Measurements from ENCODE around the gene GSDMA.
"Not testable (repeated sequence)": the region's sequence is repeated elsewhere in the genome, so short reads cannot be mapped to it uniquely, and the experiment has no call there.

The GSDMA gene

GRCh38 chr17:39999067-39999466 lies 36.3 kb downstream of the GSDMA start:
- DNase-seq = no peak

- no peak for DNase-seq
Measured at GRCh38 chr17:40000161-40000560, 37.4 kb downstream of the GSDMA start.

DNA sequence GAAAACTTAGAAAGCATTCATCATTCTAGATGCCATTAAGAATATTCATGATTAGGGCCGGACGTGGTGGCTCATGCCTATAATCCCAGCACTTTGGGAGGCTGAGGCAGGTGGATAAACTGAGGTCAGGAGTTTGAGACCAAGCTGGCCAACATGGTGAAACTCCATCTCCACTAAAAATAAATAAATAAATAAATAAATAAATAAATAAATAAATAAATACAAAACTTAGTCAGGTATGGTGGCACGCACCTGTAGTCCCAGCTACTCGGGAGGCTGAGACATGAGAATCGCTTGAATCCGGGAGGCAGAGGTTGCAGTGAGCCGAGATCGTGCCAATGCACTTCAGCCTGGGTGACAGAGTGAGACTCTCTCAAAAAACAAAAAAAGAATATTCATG lies 38.5 kb downstream of the GSDMA start:
- not testable (repeated sequence) for DNase-seq

DNA sequence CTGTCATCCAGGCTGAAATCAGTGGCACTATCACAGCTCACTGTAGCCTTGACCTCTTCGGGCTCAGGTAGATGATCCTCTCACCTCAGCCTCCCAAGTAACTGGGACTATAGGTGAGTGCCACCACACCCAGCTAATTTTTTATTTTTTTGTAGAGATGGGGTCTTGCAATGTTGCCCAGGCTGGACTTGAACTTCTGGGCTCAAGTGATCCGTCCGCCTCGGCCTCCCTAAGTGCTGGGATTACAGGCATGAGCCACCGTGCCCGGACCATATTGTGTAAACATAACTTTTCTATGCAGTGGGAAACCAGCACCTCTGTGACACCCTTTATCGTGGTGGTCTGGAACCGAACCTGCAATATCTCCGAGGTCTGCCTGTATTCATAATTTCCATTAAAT lies 41.3 kb downstream of the GSDMA start:
- no peak for DNase-seq

DNA sequence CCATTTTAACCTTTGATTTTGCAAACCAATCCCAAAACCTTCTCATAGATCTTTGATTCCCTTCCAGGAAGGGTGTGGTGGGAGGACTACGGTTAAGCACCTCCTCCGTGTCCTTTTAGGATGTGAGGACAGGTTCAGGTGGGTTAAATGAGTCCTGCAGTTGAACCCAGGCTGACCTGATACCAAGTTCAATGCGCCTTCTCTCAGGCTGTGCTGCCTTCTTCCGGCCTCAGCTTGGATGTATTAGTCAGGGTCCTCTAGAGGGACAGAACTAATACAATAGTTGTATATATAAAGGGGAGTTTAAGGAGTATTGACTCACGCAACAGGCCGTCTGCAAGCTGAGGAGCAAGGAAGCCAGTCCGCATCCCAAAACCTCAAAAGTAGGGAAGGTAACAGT lies 41.9 kb downstream of the GSDMA start:
- DNase-seq = no peak

DNA sequence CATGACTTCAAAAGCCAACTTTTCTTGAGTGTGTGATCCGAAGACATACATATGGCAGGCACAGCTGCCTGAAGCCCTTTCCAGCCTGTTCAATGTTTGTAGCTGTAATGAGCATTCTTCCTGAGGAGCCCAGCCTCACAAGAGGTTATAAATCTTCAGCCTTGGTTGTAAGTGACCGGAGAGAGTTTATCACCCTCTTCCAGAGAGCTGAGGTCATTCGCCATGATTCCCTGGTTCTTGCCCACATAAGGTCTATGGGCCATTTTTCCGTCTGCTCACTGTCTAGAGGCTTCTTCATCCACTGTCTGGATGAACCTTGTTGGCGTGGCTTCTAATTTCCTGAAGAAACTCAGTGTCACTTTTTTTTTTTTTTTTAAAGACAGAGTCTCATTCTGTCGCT lies 42.7 kb downstream of the GSDMA start:
- DNase-seq = no peak

GRCh38 chr17:40010946-40011500 lies 48.2 kb downstream of the GSDMA start:
- DNase-seq = not testable (repeated sequence)

DNA sequence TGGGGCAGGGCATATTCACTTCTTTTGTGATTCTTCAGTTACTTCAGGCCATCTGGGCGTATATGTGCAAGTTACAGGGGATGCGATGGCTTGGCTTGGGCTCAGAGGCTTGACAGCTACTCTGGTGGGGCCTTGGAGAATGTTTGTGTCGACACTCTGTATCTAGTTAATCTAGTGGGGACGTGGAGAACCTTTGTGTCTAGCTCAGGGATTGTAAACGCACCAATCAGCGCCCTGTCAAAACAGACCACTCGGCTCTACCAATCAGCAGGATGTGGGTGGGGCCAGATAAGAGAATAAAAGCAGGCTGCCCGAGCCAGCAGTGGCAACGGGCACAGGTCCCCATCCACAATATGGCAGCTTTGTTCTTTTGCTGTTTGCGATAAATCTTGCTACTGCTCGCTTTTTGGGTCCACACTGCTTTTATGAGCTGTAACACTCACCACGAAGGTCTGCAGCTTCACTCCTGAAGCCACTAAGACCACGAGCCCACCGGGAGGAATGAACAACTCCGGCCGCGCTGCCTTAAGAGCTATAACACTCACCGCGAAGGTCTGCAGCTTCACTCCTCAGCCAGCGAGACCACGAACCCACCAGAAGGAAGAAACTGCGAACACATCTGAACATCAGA lies 49.3 kb downstream of the GSDMA start:
- not testable (repeated sequence) for DNase-seq

GRCh38 chr17:40014375-40014980 lies 51.7 kb downstream of the GSDMA start:
- no peak for DNase-seq

GRCh38 chr17:40015005-40015997 lies 52.5 kb downstream of the GSDMA start, which contains the start of gene CSF3:
TSS of gene CSF3 (plus strand) at chr17:40015440. CDS start at chr17:40015475, 35 bp downstream.
- no peak for DNase-seq

- DNase-seq = no peak
Measured at GRCh38 chr17:40015998-40016985, 53.5 kb downstream of the GSDMA start.

- no peak for DNase-seq
Measured at GRCh38 chr17:40017422-40018080, 54.7 kb downstream of the GSDMA start.

DNA sequence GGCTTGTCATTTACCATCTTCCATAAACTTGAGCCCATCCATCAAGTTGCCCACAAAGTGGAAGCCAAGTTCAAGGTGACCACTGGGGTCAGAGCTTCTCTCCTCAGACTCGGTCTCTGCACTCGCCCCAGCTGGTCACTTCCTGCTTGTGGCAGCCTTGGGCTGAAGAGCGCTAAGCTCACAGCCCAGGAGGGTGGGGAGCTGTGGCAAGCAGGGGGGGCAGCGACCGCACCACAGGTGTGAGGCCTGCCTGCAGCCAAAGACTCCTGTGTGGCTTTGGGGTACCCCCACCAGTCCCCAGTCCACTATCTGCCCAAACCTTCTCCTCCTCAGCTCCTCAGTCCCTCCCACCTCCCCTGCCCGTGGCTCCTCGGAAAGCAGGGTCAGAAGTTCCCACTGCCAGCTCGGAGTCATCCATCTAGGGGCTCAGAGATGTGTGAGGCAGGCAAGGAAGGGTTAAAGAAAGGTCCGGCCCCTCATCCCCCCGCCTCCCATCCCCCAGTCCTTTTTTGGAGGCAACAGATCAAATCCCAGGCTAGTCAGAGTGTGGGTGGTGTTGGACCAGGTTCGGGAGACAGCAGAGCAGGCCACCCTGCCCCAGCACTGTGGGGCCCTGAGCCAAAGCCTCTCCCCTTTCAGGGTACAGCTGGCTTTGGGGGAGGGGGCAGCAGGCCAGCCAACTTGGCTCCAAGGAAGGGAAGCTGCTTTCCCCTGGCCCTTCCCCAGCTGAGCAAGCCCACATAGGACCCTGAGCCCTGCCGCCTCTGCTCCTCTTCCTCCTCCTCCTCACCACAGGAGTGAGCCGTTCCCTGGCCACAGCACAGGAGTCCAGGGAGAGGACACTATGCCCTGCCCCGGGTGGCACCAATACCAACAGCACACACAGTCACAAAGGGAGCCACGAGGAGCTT lies 55.7 kb downstream of the GSDMA start:
- DNase-seq = no peak

DNA sequence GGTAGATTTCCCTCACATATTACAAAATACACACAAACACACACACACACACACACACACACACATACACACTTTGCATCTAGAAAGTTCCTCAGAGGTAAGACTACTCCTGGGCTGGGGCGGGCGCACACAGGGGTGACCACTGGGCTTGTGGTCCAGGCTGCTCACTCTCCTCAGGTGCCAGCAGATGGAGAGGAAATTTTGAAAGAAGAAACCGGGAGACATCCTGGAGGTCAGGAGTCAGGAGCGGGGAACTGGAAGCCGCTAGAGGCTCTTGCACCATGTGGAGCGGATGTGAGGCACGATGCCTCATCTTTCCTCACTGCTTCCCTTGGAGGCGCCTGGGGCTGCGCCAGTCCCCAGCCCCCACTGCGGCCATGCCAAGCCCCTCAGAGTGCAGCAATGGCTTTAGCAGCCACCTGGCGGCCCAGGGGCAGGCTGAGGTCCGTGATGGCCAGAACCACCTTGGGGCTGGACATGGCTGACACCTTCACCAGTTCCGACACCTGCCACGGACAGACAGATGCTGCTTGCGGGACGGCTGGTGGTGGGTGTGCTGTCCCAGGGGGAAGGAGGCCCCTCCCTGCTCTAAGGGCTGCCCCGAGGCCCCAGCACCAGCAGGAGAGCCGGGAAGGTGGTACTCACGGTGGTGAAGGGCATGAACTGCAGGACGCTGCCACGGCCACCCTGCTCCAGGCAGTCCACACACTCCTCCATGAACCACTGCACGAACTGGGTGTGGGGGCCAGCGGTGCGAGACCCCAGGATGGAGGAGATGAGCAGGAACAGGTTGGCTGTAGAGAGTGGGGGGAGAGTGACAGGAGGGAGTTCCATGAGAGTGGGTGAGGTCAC lies 56.6 kb downstream of the GSDMA start:
- no peak for DNase-seq

DNA sequence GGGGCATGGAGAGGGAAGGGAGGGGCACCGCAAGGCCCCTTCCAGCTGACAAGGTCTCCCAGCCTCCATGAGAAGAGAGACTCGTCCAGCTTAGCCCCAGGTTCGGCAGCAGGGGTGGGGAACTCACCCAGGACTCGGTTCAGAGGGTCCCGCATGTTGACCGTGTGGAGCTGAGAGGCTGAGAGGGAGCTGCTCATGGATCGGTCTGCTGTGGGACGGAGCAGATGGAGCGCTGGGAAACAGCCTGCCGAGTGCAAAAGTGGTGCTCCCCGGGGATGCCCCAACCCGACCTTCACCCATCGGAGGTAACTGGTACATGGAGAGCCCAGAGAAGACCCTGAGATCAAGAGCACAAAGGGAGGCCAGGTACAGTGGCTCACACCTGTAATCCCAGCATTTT lies 57.3 kb downstream of the GSDMA start:
- DNase-seq = no peak

DNA sequence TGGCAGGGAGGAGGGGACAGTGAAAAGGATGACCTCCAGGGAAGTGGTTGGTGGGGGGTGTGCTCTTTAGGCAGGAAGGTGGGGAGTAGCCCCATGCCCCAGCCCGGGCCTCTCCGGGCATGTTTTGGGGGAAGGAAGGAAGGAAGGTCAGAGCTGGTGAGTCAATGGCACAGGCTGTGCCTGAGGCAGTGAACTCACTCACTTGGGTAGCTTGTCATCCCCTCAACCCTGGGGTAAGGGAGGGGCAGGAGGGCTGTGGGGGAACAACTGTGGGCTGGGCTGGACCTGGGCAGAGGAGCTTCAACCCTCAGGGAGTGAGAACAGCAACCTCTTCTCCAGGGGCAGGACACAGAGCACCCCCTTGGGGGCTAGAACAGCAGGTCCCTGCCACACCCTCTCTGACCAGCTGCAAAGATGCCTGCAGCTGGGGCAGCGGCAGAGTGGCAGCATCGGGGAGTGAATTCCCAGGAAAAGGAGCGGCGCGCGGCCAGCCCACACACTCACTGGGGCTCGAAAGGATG lies 58.7 kb downstream of the GSDMA start:
- DNase-seq = no peak

- DNase-seq = no peak
Measured at GRCh38 chr17:40022497-40022896, 59.7 kb downstream of the GSDMA start.

DNA sequence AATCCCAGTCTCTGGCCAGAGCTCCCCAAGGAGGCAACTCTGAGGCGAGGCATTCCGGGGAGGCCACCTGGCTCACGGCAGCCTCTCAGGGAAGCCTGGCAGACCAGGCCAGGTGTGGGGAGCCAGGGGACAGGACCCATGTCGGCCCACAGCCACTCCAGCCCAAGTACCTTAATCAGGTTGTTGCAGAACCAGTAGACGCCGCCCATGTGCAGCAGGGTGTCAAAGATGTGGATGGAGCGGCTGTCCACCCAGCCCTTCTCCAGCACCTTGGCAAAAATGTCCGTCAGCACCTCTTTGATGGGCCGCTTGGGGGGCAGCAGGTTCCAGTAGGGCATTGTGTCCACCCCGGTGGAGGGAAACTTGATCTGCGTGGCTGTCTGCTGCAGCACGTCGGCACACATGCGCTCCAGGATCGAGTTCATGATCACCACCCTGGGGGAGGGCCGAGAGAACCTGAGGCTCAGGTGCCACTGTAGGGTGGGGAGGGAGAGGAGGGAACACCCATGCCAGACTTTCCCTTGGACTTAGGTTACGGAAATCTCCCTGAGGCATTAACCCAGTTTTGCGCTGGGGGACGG lies 60.2 kb downstream of the GSDMA start:
- DNase-seq = no peak

Measured in activated CD8-positive, alpha-beta memory T cell treated with anti-CD3 and anti-CD28 coated beads for 24 hours (primary cell).